ENCODE results near the gene SIM2.

- TF ChIP-seq CTCF (IDR thresholded peaks at IDR 0.05) (no peak), EZH2 (IDR thresholded peaks at IDR 0.05; ENCODE audit: borderline replicate concordance, insufficient read depth, low read depth, low read length, poor library complexity, severe bottlenecking) (no peak)
Observed at GRCh38 chr21:36766511-36766910, 67.6 kb downstream of the SIM2 start.

All from B cell (primary cell).